ENCODE data around the gene SMIM1. TPM values are rescaled to one million over a fixed set of nuclear protein-coding genes. Genes with fewer than 3 reads are reported as not detected.
"Not testable (repeated sequence)": the region's sequence is repeated elsewhere in the genome, so short reads cannot be mapped to it uniquely, and the experiment has no call there.

The SMIM1 gene
- total RNA-seq, 2 experiments from 2014 or later: 0.71 TPM; not detected in 1

DNA sequence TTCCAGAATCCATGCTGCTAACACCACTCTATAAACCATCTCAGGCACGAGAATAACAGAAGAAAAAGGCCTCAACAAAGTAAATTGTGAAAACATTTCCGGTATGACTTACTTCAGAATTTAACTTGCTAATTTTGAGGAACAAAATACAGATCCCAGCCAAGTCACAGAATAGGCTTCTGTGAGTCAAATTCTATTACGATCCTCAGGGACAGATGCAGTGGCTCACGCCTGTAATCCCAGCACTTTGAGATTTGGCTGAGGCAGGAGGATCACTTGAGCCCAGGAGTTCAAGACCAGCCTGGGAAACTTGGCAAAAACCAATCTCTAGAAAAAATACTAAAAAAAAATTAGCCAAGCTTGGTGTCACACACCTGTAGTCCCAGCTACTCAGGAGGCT, 29.1 kb upstream of the SMIM1 start:
- no peak for DNase-seq
- ChIA-PET POLR2A (no interaction called here), CTCF (no interaction called here)
- Mint-ChIP-seq H3K27ac (no peak overlapping the region), H3K4me1 (peaks cover 27% of the 10 kb centered on the region), H3K27me3 (no peaks in the 10 kb centered on the region), H3K4me3 (no peak overlapping the region), H3K36me3 (ENCODE audit: low read depth) (no peaks in the 10 kb centered on the region), H3K9me3 (no peaks in the 10 kb centered on the region)

DNA sequence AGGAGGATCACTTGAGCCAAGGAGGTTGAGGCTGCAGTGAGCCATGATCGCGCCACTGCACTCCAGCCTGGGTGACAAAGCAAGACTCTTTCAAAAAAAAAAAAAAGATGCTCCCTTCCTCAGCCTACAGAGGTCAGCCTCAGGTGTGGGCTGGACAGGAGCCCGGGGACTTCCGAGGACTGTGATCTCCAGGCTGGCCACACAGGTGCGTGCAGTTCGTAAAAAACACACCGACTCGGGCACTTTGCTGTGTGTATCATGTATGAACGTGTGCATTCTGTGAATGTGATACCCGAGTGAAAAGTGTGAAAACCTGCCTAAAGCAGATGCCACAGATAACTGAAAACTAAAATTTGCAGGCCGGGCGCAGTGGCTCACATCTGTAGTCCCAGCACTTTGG, 28.7 kb upstream of the SMIM1 start:
- Mint-ChIP-seq H3K4me3 (no peak overlapping the region), H3K9me3 (no peaks in the 10 kb centered on the region), H3K4me1 (peaks cover 27% of the 10 kb centered on the region), H3K27ac (no peak overlapping the region), H3K36me3 (ENCODE audit: low read depth) (no peaks in the 10 kb centered on the region), H3K27me3 (no peaks in the 10 kb centered on the region)
- DNase-seq: no peak
- POLR2A ChIA-PET: no interaction called here
- CTCF ChIA-PET: no interaction called here

DNA sequence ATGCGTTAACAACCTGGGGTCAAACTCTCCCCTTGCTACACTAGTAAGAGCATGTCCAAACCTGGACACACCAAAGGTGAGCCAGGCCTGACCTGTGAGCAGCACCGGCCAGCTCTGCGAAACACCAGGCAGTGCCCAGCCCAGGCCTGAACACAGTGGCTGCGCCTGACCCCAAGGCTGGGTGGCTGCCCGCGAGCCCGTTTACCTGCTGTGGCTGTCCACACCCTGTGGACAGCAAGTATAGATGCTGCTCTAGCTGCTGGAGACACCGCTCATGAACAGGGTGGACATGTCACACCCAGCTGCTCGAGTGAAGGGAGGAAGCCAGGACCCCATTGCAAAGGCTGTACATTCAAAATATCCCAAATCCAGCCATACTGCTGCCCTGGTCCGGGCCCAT, 27.9 kb upstream of the SMIM1 start:
- Mint-ChIP-seq H3K9me3 (no peaks in the 10 kb centered on the region), H3K36me3 (ENCODE audit: low read depth) (no peaks in the 10 kb centered on the region), H3K4me3 (no peak overlapping the region), H3K4me1 (peaks cover 27% of the 10 kb centered on the region), H3K27me3 (no peaks in the 10 kb centered on the region), H3K27ac (no peak overlapping the region)
- ChIA-PET CTCF (no interaction called here), POLR2A (no interaction called here)
- DNase-seq: no peak

DNA sequence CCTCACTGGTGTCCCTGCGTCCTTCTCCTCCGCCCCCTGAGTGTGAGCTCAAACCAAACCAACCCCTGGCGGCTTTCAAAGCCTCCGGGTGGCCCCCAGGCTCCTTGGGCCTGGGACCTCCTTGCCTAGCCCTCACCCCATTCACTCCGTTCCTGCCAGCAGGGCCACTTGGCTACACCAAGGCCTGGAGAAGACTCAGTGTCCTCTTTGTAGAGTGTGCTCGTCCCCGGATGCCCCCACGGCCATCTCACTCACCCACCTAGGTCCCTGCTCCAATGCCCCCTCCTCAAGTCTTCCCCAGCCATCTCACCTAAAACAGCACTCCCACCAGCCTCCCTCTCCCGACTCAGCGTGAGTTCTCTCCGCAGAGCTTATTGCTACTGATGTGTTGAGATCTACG, 27.5 kb upstream of the SMIM1 start:
- DNase-seq: no peak
- Mint-ChIP-seq H3K27ac (no peak overlapping the region), H3K4me3 (no peak overlapping the region), H3K4me1 (peaks cover 27% of the 10 kb centered on the region), H3K9me3 (no peaks in the 10 kb centered on the region), H3K36me3 (ENCODE audit: low read depth) (no peaks in the 10 kb centered on the region), H3K27me3 (no peaks in the 10 kb centered on the region)
- ChIA-PET POLR2A (no interaction called here), CTCF (no interaction called here)

DNA sequence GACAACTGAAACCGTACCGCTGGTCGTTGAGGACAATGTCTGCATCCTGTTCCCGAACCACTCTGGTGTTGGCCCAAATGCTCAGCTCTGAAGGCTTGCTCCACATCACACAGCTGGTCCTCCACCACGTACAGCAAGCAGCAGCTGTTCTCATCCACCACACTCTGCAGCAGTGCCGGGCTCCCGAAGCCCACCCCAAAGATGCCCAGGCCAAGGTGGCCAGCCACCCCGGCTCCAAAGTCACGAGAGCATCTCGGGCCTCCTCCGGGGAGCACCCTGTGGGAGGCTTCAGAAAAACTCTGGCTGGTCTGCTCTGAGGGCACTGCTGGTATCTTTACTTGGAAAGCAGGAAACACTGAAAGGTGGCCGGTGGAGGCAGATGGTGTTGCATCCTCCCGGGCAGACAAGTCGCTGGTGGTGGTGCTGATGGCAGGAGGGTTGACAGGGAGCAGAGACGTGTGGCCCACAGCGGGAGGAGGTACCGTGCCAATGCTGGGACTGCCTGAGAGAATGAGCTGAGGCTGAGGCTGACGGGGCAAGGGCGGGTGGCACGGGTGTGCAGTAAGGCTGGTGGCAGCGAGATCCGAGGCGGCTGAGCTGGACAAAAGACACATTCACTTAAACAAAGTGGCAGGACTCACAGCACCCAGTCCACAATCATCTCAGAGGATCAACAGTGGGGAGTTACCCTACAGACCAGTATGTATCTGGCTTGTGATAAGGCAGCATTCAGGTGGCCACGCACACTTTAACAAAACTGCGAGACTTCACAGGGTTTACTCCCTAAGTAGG, 26.8 kb upstream of the SMIM1 start:
- peak overlapping the region; percentile 72 for H3K4me3 Mint-ChIP-seq
- H3K27ac Mint-ChIP-seq: peak overlapping the region; percentile 73
- no peaks in the 10 kb centered on the region for H3K9me3 Mint-ChIP-seq
- no peak for DNase-seq
- H3K27me3 Mint-ChIP-seq: peaks cover 3% of the 10 kb centered on the region
- peaks cover 27% of the 10 kb centered on the region for H3K4me1 Mint-ChIP-seq
- no peaks in the 10 kb centered on the region for H3K36me3 Mint-ChIP-seq (ENCODE audit: low read depth)
- ChIA-PET POLR2A (no interaction called here), CTCF (interaction anchor here (0.9 kb wide), 1 partner anchor 21 kb away, joined by 3 read pairs; no protein-coding TSS in a partner anchor)

DNA sequence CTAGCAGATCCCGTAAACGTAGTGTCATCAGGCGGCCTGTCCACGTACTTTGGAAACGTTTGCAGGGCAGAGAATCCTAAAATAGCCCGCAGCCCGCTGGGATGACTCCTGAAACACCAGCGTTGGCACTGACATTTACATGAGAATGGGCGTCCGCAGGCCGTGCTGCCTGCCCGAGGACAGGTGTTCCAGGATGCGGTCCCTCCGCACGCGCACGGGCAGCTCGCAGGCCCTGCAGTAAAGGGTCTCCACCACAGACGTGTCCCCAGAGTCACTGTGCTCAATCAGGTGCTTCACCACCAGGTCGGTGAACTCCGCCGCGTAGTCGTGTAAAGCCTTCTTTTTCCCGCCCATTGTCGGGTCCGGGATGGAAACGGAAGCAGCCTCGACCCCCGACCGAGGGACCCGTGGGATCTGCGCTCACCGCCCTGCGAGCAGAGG, 26.1 kb upstream of the SMIM1 start:
- Mint-ChIP-seq H3K9me3 (no peaks in the 10 kb centered on the region), H3K36me3 (ENCODE audit: low read depth) (no peaks in the 10 kb centered on the region)
- CTCF ChIA-PET: interaction anchor here (0.9 kb wide), 1 partner anchor 22 kb away, joined by 3 read pairs; no protein-coding TSS in a partner anchor

DNA sequence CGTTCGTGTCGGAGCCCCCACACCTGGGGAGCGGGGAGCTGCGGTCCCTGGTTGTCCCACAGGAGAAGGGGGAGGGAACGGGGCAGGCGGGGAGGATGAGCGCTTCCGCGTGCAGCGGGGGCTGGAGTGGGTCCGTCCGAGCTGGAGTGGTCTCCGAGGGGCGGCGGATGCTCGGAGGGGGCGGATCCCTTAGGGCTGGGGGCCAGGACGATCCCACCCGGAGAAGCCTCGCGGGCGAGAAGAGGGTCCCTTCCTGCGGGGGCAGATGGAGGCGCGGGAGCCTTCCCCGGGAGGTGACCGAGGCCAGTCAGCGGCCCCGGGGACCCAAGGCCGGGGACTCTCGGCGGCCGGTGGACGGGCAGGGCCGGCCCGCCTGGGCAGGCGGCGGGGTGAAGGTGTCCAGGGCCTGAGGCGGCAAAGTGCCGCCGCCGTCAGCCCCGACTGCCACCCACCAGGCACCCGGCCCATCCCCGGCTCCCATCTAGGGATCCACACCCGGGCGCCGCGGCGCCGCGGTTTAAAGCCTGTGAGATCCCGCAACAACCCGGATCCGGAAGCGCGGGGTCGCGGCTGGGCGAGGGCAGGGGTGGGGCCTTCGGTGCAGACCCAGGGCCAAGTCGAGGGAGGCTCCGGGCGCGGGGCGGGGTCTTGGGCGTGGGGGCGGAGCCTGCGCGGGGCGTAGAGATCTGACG, 25.6 kb upstream of the SMIM1 start:
- Mint-ChIP-seq H3K4me3 (peak overlapping the region; percentile 72), H3K27me3 (peaks cover 3% of the 10 kb centered on the region), H3K9me3 (no peaks in the 10 kb centered on the region), H3K4me1 (peaks cover 27% of the 10 kb centered on the region), H3K36me3 (ENCODE audit: low read depth) (no peaks in the 10 kb centered on the region), H3K27ac (peak overlapping the region; percentile 73)
- ChIA-PET CTCF (no interaction called here), POLR2A (no interaction called here)
- peak; percentile 91 for DNase-seq

More for the DNA sequence above, 26.1 kb upstream of the SMIM1 start:
- peaks cover 27% of the 10 kb centered on the region for H3K4me1 Mint-ChIP-seq
- no peak for DNase-seq
- H3K4me3 Mint-ChIP-seq: peak overlapping the region; percentile 72
- peak overlapping the region; percentile 73 for H3K27ac Mint-ChIP-seq
- H3K27me3 Mint-ChIP-seq: peaks cover 3% of the 10 kb centered on the region
- POLR2A ChIA-PET: no interaction called here

DNA sequence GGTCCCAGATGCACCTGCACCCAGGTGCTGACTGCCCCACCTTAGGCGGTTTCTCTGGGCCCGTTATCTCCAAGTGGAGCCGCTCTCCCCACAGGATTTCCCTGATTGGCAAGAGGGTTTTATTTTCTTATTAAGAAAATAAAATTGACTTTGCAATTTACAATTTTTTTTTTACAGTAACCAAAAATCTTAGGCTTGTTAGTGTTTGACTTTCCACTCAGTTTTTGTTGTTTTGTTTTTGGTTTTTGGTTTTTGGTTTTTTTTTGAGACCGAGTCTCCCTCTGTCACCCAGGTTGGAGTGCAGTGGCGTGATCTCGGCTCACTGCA, 25.1 kb upstream of the SMIM1 start:
- CTCF ChIA-PET: no interaction called here
- Mint-ChIP-seq H3K36me3 (ENCODE audit: low read depth) (no peaks in the 10 kb centered on the region), H3K27ac (peak overlapping the region; percentile 73), H3K27me3 (peaks cover 3% of the 10 kb centered on the region), H3K9me3 (no peaks in the 10 kb centered on the region), H3K4me1 (peaks cover 27% of the 10 kb centered on the region), H3K4me3 (peak overlapping the region; percentile 68)
- no peak for DNase-seq
- POLR2A ChIA-PET: no interaction called here

DNA sequence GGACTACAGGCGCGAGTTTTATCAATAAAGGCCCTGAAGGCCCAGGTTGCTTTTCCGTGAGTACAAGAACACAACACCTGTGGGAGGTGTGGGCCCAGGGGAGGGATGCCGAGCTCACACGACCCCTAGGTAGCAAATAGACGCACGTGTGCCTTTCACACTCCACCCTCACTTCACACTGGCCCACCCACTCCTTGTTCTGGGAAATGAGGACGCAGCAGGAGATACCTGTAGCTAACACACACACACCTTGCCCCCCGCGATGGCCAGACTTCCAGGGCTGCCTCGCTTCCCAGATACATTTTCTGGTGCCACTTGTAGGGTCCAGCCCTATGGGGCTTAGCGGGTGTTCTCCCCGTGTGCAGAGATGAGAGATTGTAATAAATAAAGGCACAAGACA, 24.6 kb upstream of the SMIM1 start:
- Mint-ChIP-seq H3K4me3 (peak overlapping the region; percentile 68), H3K9me3 (no peaks in the 10 kb centered on the region), H3K36me3 (ENCODE audit: low read depth) (no peaks in the 10 kb centered on the region), H3K27me3 (peaks cover 3% of the 10 kb centered on the region), H3K27ac (peak overlapping the region; percentile 54), H3K4me1 (peaks cover 27% of the 10 kb centered on the region)
- no peak for DNase-seq
- ChIA-PET CTCF (no interaction called here), POLR2A (no interaction called here)

DNA sequence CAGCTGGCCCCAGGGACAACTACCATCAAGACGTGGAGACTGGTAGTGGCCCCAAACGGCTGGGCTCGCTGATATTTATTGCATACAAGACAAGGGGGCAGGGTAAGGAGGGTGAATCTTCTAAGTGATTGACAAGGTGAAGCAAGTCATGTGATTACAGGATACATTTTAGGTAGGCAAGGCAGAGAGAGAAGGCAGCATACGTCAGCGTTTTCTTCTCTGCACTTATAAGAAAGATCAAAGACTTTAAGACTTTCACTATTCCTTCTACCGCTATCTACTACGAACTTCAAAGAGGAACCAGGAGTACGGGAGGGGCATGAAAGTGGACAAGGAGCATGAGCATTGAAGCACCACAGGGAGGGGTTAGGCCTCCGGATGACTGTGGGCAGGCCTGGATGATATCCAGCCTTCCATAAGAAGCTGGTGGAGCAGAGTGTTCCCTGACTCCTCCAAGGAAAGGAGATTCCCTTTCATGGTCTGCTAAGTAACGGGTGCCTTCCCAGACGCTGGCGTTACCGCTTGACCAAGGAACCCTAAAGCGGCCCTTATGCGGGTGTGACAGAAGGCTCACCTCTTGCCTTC, 24.1 kb upstream of the SMIM1 start:
- Mint-ChIP-seq H3K4me1 (peaks cover 27% of the 10 kb centered on the region), H3K27ac (peak overlapping the region; percentile 42), H3K4me3 (peak overlapping the region; percentile 68)
- H3K27me3 Mint-ChIP-seq; POLR2A ChIA-PET; H3K9me3 Mint-ChIP-seq; DNase-seq; H3K36me3 Mint-ChIP-seq (ENCODE audit: low read depth): not testable (repeated sequence)
- CTCF ChIA-PET: interaction anchor here (1.6 kb wide), 1 partner anchor 11 kb away, joined by 3 read pairs; no protein-coding TSS in a partner anchor

DNA sequence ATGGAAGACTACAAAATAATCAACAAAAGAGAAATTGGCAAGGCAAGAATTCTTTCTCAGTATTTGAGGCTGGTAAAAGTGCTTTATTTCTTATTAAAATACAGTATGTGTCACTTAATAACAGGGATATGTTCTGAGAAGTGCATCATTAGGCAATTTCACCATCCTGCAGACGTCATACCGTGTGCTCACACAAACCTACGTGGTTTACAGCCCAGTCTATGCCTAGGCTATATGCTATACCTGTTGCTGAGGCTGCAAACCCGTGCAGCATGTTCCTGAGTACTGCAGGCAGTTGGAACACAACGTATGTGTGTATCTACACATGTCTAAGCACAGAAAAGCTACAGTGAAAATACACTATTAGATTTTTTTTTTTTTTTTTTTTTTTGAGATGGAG, 23.0 kb upstream of the SMIM1 start:
- Mint-ChIP-seq H3K9me3 (no peaks in the 10 kb centered on the region), H3K4me3 (no peak overlapping the region), H3K36me3 (ENCODE audit: low read depth) (no peaks in the 10 kb centered on the region), H3K27me3 (peaks cover 3% of the 10 kb centered on the region), H3K27ac (no peak overlapping the region), H3K4me1 (peaks cover 27% of the 10 kb centered on the region)
- ChIA-PET POLR2A (no interaction called here), CTCF (interaction anchor here (1.6 kb wide), 1 partner anchor 10 kb away, joined by 3 read pairs; no protein-coding TSS in a partner anchor)
- DNase-seq: no peak

DNA sequence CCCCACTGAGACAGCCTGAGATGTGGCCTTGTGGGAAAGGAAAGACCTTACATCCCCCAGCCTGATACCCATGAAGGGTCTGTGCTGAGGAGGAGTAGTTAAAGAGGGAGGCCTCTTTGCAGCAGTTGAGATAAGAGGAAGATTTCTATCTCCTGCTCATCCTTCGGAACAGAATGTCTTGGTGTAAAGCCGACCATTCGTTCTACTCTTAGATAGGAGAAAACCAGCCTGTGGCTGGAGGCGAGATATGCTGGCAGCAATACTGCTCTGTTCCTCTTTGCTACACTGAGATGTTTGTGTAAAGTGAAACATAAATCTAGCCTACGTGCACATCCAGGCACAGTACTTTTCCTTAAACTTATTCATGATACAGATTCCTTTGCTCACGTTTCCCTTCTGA, 21.8 kb upstream of the SMIM1 start:
- Mint-ChIP-seq H3K27me3 (peaks cover 3% of the 10 kb centered on the region), H3K4me1 (peaks cover 18% of the 10 kb centered on the region), H3K27ac (no peak overlapping the region), H3K9me3 (no peaks in the 10 kb centered on the region), H3K4me3 (no peak overlapping the region), H3K36me3 (ENCODE audit: low read depth) (no peaks in the 10 kb centered on the region)
- no peak for DNase-seq
- POLR2A ChIA-PET: no interaction called here
- CTCF ChIA-PET: no interaction called here

DNA sequence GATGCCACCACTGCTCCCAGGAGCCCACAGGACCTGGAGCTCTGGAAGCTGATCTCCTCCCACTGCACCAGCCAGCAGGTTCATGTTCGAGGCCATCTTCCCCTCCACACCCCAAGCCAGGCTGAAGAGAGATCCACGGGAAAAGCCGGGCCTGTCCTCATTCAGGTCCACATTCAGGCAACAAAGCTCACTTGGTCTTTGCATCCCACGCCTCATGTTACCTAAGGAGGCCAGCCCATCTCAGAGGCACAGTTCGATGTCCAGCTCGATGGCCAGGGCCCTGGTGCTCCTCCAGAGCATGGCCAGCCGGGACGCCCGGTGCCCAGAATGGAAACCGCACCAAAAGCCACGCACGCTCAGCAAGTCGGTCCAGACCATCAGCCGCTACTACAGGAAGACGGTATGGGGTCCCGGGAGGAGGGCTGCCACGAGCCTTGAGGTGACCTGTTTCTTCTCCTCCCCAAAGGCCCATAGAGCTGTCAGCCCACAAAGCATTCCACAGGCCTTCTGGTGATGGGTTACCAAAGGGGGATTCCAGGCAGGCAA, 20.1 kb upstream of the SMIM1 start, which contains the start of gene CCDC27:
CCDC27 (plus strand) TSS at position 51 of the 546 bp plus-strand sequence; CDS start at position 83, 32 bp downstream.
- Mint-ChIP-seq H3K36me3 (ENCODE audit: low read depth) (no peaks in the 10 kb centered on the region), H3K27me3 (peaks cover 3% of the 10 kb centered on the region), H3K9me3 (no peaks in the 10 kb centered on the region), H3K4me1 (peaks cover 10% of the 10 kb centered on the region), H3K27ac (no peak within 1 kb of the TSS), H3K4me3 (no peak within 1 kb of the TSS)
- ChIA-PET POLR2A (no interaction called here), CTCF (no interaction called here)
- no peak for DNase-seq
